Measurements from ENCODE around the gene PHTF1.

- TF ChIP-seq GATA2 (IDR thresholded peaks at IDR 0.05; ENCODE audit: low read depth, low read length) (no peak), GATA3 (IDR thresholded peaks at IDR 0.05; ENCODE audit: low read depth, low read length) (no peak)
These were observed 95.9 kb downstream of the PHTF1 start for GRCh38 chr1:113663165-113663951.
